Right lobe of liver (tissue), 6 donors: ENCODE measurements around the gene CSTB. TPM values are rescaled to one million over a fixed set of nuclear protein-coding genes. Genes with fewer than 3 reads are reported as not detected.

Experiments
- ATAC-seq, 4 donors: fragments of 200-7000 bp; cut with Tn5 transposase; one replicate each; pipeline ENCODE4 v1.9.1; 2020; ENCODE audit warnings: mild to moderate bottlenecking in 4 of 4, moderate library complexity in 4 of 4
- DNase-seq, 3 donors: peaks; one replicate each; pipeline ENCODE4 v3.0.0-alpha.2; 2020
- H3K27ac ChIP-seq, 3 donors: fragments of 200-600 bp; one replicate each; pipeline ENCODE4 v1.8.0; 2022
- H3K27me3 ChIP-seq, 2 donors: fragments of 200-600 bp; one replicate each; pipeline ENCODE4 v1.8.0; 2022
- H3K36me3 ChIP-seq, 4 donors: fragments of 200-600 bp; sonication (generic) in 1 of 4; one replicate each; pipeline versions ENCODE4 v1.5.1 to v1.8.0; 2017 to 2022; ENCODE audit warnings: control low read depth in 1 of 4
- H3K4me1 ChIP-seq, 4 donors: fragments of 200-600 bp; sonication (generic) in 1 of 4; one replicate each; pipeline versions ENCODE4 v1.5.1 to v1.8.0; 2017 to 2022; ENCODE audit warnings: control low read depth in 1 of 4
- H3K4me3 ChIP-seq, 3 donors: fragments of 200-600 bp; one replicate each; pipeline ENCODE4 v1.8.0; 2022
- H3K9me3 ChIP-seq, 4 donors: fragments of 200-600 bp; sonication (generic) in 1 of 4; one replicate each; pipeline versions ENCODE4 v1.5.1 to v1.8.0; 2017 to 2022; ENCODE audit warnings: control low read depth in 1 of 4
- CTCF ChIP-seq, 4 donors: fragments of 200-600 bp in 3 of 4; fragments of 450-650 bp in 1 of 4; IDR thresholded peaks; one replicate each; pipeline versions ENCODE4 v1.5.1 to v1.8.0; 2016 to 2022; ENCODE audit warnings: antibody characterized with exemption in 4 of 4, mild to moderate bottlenecking in 2 of 4
- POLR2A ChIP-seq: fragments of 450-650 bp; IDR thresholded peaks from one replicate; pipeline ENCODE4 v1.6.1; 2017; ENCODE audit warnings: antibody characterized with exemption, mild to moderate bottlenecking
- WGBS: methylation state at CpG from one replicate; pipeline ENCODE4 v1.1.6; 2018; ENCODE audit warnings: low coverage, low lambda C conversion rate; ENCODE audit not compliant: insufficient coverage; ENCODE audit errors: missing lambda C conversion rate; 5-methylcytosine and 5-hydroxymethylcytosine counted together
- intact Hi-C, 2 donors: fragments of 100-400 bp; cut with DNase I; formaldehyde crosslinking; loops; one replicate each; pipeline versions ENCODE4 v1.11.2 to v1.14.1; 2022
- total RNA-seq, 6 experiments: library from RNA; depleted of rRNA in 2 of 6; stranded (reverse); fragments of >200 nt in 2 of 6; fragmentation: NEBNext Ultra II Directional in 3 of 6; extraction: Animal tissue kit (Norgen Biotek cat#: 25700) in 3 of 6; gene quantifications; one replicate each; pipeline versions ENCODE4 v1.1.0 to v1.2.4, GENCODE V29; 2016 to 2023
- donor health status: DM: no; HTN: yes; CAD: no.
- donor health status: DM: no; HTN: no; CAD: no.
- donor health status: DM: no; HTN: no; CAD: no.
- donor health status: DM: no; HTN: yes; CAD: no.
- donor health status: DM: no; HTN: yes; CAD: no.

CSTB gene
- total RNA-seq, 6 experiments from 2014 or later = 16.6 to 137 (median 23.2) TPM

GRCh38 chr21:43743947-43744346 lies 32.2 kb downstream of the CSTB start:
- WGBS = 86% methylated on average over 1 of the region's 8 CpGs
- H3K9me3 ChIP-seq = no peaks in the 10 kb centered on the region
- DNase-seq (no peak), ATAC-seq (no peak)
- intact Hi-C loops = loop anchor here in 1 of 2 donors (10.0 kb wide), 1 partner anchor 49 kb away; no protein-coding TSS in a partner anchor
- TF ChIP-seq CTCF (IDR thresholded peaks at IDR 0.05) (no peak), POLR2A (no peak)
- H3K27me3 ChIP-seq = no peaks in the 10 kb centered on the region
- H3K36me3 ChIP-seq = peaks cover 0 to 43% (median 12%) of the 10 kb centered on the region in 4 donors
- no peaks in the 10 kb centered on the region for H3K4me1 ChIP-seq
- H3K4me3 ChIP-seq = no peak overlapping the region
- no peak overlapping the region for H3K27ac ChIP-seq

GRCh38 chr21:43741423-43742096 lies 34.5 kb downstream of the CSTB start:
- Histone ChIP-seq H3K27me3 (no peaks in the 10 kb centered on the region), H3K4me1 (peaks cover 0 to 20% (median 7%) of the 10 kb centered on the region in 4 donors), H3K36me3 (peaks cover 0 to 22% (median 9%) of the 10 kb centered on the region in 4 donors), H3K4me3 (no peak overlapping the region), H3K9me3 (no peaks in the 10 kb centered on the region), H3K27ac (no peak overlapping the region)
- intact Hi-C loops = loop anchor here in 1 of 2 donors (10.0 kb wide), 1 partner anchor 47 kb away; no protein-coding TSS in a partner anchor
- ATAC-seq = no peak
- 73% methylated on average over 3 of the region's 28 CpGs for WGBS
- no peak for TF ChIP-seq CTCF (IDR thresholded peaks at IDR 0.05)
- no peak for DNase-seq

- WGBS = 50% methylated on average over 11 of the region's 25 CpGs
- Histone ChIP-seq H3K36me3 (peaks cover 0 to 13% (median 5%) of the 10 kb centered on the region in 4 donors), H3K4me3 (no peak overlapping the region), H3K27ac (no peak overlapping the region), H3K9me3 (no peaks in the 10 kb centered on the region), H3K4me1 (peaks cover 0 to 26% (median 7%) of the 10 kb centered on the region in 4 donors), H3K27me3 (no peaks in the 10 kb centered on the region)
- DNase-seq = no peak
- peak in 3 of 4 donors; percentile 6 to 57 (median 33) for ATAC-seq
- intact Hi-C loops = loop anchor here in 1 of 2 donors (10.0 kb wide), 1 partner anchor 46 kb away; no protein-coding TSS in a partner anchor
- TF ChIP-seq CTCF (IDR thresholded peaks at IDR 0.05) (no peak), POLR2A (no peak)
Observed at GRCh38 chr21:43740497-43741156, 35.5 kb downstream of the CSTB start.

GRCh38 chr21:43739621-43740435 lies 36.3 kb downstream of the CSTB start:
- no peak overlapping the region for H3K4me3 ChIP-seq
- H3K9me3 ChIP-seq = no peaks in the 10 kb centered on the region
- H3K27ac ChIP-seq = no peak overlapping the region
- peaks cover 0 to 28% (median 7%) of the 10 kb centered on the region in 4 donors for H3K4me1 ChIP-seq
- 100% methylated on average over 1 of the region's 25 CpGs for WGBS
- ATAC-seq = peak in 2 of 4 donors; percentile 1 to 7
- H3K36me3 ChIP-seq = peaks cover 0 to 11% (median 4%) of the 10 kb centered on the region in 4 donors
- DNase-seq = no peak
- no peak for TF ChIP-seq CTCF (IDR thresholded peaks at IDR 0.05)
- TF ChIP-seq POLR2A = no peak
- intact Hi-C loops = loop anchor here in 1 of 2 donors (10.0 kb wide), 1 partner anchor 45 kb away; no protein-coding TSS in a partner anchor
- H3K27me3 ChIP-seq = no peaks in the 10 kb centered on the region
